GM21381 (cell line): Measurements from ENCODE around the gene EWSR1.
"Not testable (repeated sequence)": the region's sequence is repeated elsewhere in the genome, so short reads cannot be mapped to it uniquely, and the experiment has no call there.

Source experiments
- ATAC-seq: cut with Tn5 transposase; IDR thresholded peaks from one replicate; pipeline ENCODE4 v1.9.1; 2021; ENCODE audit warnings: mild to moderate bottlenecking, moderate library complexity; ENCODE audit not compliant: unreplicated experiment

The EWSR1 gene

DNA sequence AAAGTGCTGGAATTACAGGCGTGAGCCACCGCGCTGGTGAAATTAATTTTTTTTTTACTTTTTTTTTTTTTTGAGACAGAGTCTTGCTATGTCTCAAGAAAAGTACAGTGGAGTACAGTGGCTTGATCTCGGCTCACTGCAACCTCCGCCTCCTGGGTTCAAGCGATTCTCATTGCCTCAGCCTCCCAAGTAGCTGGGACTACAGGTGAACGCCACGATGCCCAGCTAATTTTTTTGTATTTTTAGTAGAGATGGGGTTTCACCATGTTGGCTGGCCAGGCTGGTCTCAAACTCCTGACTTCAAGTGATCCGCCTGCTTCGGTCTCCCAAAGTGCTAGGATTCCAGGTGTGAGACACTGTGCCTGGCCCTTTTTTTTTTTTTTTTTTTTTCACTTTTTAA lies 20.2 kb upstream of the EWSR1 start:
- ATAC-seq: not testable (repeated sequence)

DNA sequence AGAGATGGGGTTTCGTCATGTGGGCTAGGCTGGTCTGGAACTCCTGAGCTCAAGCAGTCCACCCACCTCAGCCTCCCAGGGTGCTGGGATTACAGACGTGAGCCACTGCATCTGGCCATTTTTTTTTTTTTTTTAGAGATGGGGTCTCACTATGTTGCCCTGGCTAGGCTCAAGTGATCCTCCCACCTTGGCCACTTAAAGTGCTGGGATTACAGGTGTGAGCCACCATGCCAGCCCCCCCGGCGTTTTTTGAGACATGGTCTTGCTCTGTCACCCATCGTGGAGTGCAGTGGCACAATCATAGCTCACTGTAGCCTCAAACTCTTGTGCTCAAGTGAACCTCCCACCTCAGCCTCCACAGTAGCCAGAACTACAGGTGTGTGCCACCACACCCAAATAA lies 16.8 kb upstream of the EWSR1 start:
- ATAC-seq: no peak

DNA sequence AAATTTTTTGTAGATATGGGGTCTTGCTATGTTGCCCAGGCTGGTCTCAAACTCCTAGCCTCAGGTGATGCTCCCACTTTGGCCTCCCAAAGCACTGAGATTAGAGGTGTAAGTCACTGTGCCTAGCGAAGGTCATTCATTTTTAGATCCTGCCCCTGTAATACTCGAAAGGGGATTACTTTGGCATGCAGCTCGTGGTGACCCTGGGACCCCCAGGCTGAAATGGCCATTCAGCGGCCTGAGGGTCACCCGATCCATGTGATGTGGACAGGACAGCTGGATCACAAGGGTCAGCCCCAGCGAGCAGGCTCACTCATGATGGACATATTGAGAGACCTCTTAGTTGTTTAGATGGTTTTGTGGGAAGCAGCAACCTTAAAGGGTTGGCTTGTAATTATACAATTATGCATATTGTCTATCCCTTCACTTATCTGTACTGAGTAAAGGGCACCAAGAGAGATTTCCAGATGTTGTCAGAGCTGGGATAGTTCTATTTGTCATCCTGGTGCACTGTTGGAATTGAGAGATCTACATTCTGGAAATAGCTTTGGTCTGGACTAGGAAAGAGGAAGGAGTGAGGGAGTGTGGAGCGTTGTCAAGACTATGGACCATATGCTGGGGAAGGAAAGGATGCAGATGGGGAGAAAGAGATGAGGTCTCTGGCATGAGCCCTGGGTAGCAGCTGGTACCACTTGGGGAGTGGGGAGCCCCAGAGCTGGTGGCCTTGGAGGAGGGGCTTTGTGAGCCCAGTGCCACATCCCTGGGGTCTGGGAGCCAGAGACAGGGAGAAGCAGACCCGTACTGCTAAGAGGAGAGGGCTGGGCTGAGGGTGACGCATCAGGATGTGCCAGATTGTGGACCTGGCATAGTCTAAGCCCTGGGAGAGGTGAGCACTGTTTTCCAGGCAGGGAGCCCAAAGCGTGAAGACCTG lies 15.8 kb upstream of the EWSR1 start:
- no peak for ATAC-seq

DNA sequence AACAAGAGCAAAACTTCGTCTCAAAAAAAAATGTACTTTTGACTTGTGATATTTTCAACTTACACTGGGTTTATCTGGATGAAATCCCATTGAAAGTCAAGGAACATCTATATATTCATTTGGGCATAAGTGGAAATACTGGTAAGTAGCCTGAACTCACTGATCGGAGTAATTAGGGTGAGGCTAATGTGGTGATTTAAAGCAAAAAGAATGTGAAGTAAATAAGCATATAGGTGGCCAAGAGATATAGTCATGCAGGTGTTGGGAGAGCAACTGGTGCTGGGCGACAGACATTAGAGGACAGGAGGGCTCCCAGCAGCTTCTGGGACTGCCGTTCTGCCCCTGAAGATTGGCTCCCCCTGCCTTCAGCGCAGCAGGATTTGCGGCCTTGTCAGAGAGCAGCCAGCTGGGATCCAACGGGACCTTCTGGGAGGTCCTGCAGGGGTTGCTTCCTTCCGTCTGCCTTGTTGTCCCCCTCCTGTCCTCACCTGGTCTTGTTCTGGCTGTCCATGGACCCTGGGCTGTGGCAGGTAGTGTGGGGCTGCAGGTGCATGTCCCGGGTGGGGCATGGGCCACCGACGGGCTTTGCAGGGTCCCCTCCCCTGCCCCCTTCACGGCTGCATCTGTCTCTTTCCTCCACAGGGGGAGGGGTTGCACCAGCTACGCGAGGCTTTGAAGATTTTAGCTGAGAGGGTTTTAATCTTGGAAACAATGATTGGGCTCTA lies 14.3 kb upstream of the EWSR1 start:
- ATAC-seq: no peak

DNA sequence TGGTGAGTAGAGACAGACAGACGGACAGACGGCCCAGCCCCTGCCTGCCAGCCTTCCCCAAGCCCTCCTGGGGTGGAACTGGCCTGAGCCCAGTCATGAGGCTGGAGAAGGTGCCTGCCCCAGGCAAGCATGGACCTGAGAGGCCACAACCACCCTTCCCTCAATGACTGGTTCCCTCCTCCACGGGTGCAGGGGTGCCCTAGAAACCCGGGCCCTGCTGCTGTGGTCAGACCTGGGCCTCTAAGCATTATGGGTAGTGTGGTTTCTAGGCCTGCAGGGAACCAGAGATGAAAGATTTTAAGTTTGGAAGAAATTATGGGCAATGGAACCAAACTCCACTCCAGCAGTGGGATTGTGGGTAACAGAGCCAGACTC lies 13.8 kb upstream of the EWSR1 start:
- ATAC-seq: no peak

DNA sequence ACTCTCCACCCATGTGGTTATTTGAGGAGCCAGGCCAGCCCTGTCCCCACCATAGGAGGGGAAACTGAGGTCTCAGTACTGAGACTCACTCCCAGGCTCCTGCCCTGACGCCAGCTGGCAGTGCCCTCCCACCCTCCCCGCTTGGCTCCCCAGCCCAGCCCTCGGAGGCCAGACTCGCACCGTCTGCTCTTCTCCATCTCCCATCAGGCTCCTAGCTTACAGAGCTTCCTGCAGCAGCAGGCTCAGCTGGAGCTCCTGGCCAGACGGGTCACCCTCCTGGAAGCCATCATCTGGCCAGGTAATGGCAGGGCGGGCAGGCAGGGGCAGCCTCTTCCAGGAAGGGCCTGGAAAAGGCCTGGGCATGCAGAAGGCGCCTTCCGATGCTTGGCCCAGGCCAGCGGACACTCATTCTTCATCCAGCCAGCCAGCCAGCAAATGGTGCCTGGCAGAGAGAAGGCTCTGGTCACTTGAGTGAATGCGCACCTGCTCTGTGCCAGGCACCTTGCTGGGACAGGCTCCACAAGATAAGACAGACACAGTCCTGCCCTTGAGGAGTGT lies 12.9 kb upstream of the EWSR1 start:
- no peak for ATAC-seq

DNA sequence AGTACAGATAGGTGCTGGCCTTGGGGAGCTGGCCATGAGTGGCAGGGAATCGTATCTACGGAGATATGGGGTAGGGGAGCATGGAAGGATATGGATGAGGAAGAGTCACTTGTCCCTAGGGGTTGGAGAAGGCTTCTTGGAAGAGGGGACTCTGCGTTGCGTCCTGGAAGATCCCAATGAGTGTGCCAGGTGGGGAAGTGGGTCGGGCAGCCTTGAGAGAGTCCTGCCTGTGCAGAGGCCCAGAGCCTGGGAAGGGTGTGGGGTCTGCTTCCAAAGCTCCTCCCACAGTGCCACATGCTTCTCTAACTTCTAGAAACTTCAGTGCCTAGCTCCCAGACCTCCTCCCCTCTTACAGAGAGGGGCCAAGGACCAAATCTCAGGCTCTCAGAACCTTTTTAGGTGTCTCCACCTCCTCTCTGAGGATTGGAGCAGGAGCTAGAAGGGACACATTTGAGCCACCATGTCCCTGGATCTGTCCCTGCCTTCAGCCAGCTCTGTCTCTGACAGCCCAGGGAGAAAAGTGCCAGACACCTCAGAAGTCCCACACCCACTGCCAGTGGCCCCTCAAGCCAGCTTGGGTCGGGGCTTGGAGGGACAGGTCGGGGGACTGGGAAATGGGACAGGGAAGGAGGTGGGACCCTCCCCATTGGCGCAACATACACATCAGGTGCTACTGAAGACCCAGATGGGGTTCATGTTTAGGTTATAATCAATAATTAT lies 11.3 kb upstream of the EWSR1 start:
- no peak for ATAC-seq

DNA sequence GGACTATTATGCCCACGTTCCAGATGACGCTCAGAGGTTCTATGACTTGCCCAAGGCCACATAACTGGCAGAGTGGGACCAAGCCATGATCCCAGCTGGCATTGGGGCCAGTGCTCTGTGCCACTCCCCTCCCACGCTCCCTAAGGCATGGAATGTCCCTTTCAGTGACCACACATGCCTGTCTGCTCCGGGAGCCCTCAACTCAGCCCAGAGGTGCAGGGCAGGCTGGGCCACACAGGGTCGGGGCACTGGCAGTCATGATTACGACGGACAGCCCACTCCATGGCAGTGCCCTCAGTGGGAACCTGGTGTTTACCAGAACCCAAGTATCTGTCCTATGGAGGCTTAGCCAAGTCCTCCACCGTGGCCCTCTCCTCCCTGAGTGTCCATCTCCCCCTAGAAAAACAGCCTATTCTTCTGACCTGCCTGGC lies 10.3 kb upstream of the EWSR1 start:
- no peak for ATAC-seq

DNA sequence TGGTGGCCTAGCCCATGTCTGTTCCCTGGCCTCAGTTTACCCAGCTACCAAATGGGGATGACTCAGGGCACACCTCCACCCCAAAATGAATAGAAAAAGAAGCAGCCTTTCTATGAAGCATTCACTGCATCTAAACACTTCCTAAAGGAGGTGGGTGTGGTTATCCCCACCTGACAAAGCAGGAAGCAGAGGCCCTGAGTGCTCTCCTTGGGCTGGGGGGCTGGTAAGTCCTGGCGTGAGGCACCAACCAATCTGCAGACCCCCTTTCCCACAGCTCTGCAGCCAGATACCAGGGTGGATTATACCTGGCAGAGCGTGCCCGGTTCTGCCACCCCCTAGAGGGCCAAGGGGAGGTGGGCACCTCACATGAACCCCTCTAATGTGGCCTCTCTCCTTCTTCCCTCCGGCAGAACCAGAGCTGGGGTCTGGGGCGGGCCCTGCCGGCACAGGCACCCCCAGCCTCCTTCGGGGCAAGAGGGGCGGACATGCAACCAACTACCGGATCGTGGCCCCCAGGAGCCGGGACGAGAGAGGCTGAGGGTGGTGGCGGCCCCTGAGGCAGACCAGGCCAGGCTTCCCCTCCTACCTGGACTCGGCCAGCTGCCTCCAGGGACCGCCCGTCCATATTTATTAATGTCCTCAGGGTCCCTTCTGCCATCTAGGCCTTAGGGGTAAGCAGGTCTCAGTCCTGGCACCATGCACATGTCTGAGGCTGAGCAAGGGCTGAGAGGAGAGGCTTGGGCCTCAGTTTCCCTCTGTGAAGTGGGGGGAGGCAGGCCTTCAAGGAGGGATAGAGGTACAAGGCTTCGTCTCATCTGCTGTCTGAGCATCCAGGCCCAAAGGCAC lies 9.4 kb upstream of the EWSR1 start:
- no peak for ATAC-seq

DNA sequence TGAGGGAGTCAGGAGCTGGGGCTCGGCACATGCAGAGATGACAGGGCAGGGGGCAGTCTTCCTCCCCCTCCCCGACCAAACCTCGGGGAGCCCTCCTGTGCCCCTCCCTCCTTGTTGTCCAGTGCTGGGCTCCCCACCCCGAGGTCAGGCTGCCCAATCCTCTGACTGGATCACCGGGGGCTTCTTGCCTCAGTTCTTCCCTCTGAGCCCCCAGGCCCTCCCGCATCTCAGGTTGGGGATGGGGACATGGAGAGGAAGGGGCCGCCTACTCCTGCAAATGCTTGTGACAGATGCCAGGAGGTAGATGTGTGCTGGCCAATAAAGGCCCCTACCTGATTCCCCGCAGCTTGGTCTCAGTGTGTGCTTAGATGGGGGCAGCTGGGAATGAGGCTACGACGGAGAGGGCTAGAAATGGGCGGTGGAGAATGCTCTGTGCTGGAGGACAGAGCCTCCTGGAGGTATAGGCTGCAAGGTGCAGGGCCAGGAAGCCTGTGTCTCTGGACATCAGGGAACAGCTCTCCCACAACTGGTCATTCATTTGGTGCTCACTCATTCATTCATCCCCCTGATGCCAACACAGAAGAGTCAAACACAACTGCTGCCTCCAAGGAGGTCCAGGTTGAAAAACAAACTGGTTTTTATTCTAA lies 8.7 kb upstream of the EWSR1 start:
- ATAC-seq: no peak

DNA sequence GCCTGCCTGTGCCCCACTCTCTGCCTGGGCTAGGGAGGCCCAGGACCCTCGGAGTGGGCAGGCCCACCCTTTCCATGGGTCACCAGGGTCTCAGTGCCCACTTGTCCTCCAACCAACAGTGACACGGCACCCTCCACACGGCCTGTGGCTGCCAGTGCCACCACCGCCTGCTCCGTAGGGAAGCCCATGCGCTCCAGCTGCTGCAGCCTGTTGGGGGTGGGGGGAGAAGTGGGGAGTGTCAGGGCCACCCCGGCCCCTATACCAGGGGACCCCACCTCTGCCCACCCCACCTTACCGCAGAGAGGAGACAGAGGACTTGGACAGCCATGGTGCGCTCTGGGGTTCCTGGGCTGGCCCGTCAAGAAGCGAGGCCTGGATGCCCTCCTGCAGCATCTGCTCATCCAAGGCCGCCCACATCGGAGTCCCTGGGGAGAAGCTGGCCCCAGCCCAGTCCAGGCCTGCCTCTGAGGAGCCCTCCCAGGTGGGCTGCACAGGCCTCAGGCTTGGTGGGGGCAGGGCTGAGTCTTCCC lies 8.0 kb upstream of the EWSR1 start:
- ATAC-seq: no peak

DNA sequence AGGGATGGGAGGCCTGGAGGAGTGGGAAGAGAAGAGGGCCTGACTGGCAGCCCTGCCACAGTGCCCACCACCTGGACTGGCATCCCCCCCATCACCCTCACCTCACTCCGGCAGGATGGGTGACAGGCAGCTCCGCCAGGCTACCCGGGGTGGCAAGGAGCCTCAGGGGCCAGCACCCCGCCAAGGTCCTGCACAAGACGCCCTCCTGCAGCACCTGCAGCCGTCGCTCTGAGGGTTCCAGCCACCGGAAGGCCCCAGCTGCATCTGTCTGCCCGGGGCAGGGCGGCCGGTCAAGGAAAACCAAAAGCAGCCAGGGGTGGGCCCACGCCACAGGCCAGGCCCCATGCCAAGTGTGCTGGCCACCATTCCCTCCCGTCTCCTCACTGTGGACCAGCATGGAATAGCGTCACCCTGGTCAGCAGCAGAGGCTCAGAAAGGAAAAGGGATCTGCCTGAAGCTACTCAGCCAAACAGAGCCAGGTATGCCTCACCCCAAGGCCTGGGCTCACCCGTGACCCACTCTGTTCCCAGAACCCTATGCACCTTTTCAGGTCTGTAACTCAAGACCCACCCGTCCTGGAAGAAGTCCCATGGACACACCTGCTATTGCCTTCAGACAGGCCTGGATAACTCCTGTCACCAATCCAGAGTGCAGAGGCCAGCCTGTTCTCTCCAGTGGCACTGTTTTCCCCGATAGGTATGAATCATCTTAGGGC lies 7.3 kb upstream of the EWSR1 start:
- no peak for ATAC-seq

DNA sequence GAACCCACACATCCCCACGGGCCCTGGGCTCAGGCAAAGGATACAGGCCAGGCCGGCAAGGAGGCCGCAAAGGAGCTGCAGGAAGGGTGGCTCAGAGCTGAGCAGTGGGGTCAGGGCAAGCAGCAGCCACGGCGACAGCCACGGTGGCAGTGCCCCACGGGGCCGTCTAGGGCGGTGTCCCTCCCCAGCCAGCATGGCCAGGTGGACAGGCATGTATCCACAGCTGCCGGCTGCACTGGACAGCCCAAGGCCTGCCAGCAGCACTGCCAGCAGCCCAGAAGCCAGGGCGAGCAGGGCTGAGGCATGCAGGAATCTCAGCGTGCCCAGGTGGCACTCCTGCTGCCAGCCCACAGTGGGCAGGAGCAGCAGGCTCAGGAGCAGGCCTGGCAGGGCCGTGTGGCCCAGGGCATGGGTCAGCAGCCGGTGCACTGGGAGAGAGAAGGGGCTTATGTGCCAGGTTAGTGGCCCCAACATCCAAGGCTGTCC lies 4.2 kb upstream of the EWSR1 start:
- ATAC-seq: no peak

DNA sequence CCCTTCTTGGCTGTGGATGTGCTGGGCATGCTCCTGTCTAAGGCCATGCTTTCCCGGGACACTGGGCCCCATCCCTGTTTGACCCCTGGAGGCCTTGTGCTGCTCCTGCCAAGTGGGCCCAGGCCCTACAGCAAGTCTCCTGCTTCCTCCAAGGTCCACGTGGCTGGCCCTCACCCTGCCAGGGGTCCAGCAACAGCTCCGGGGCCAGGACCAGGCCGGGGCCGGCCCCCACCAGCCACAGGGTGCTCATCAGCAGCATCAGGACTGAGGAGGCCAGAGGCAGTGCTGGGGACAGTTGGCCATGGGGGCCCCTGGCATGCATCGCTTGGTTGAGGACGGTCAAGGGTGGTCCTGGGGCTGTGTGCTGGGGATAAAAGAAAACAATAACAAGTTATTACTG lies 2.8 kb upstream of the EWSR1 start:
- no peak for ATAC-seq

DNA sequence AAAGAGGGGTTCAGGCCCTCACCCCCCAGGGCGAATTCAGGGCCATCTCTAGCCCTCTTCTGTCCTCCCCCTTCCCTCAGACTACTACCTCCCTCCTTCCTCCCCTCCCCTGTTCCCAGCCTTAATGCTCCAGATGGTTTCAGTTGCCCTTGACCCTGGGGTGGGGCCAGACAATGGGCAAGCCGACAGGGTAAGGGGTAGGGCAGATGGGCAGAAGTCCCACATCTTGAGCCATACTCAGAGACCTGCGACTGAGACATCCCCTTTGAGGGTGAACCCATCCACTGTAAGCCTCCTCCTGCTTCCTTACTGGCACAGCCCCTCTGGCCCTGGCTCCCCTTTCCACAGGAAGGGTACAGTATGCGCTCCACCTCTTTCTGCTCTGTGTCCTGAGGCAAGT lies 2.1 kb upstream of the EWSR1 start:
- no peak for ATAC-seq

DNA sequence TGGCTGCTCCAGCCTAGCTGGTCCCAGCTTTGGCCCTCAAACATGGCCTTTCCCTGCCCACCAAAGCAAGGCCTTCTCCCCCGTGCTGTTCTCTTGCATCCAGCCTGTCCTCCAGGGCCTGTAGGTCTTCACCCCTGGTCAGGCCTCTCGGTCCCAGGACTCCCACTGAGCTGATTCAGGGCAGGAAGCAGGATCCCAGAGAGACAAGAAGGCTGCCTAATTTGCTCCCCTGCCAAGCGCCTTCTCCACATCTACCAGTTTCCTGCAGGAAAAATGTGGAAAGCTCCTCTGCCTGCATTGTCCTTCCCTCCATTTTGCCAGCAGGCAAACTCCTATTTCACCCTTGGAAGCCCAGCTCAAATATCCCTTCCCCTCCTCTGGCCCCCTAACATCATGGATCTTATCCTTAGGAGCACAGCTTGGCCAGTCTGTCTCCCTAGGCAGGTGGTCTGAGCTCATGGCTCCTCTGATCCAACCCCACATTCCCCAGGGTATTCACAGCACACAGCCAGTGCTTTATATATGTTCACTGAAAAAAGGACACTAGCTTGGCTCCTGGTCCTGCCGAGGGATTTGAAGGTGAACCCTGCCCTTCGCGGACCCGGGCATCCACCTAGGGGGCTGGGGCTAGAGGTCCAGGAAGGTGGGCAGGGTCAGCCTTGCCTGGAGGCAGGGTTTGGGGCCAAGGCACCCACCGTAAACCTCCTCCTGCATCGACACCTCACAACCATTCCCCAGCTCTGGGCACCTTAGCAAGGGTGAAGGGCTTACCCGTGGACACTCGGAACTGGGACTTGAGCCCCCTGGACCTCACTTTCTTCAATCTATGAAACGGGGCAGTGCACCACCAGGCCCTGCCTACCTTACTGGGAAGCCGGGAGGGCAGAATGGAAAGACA lies 1.3 kb upstream of the EWSR1 start:
- ATAC-seq: no peak

DNA sequence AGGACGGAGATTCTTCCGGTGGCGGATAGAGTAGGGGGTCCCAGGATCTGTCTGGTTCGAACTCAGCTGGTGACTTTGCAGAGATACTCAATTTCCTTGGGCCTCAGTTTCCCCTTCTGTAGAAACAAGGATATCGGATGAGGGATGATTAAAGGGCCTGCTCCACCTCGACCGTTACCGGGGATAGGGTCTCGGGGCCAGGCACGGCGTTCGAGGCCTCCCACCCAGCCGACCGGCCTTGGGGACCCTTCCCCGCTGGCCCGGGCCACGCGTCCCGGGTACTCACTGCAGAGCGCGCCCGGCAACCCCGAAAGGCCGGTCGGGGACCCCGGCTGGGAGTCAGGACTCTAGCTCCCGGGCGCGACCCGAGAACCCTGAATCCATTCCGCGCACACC lies 608 bp upstream of the EWSR1 start:
- no peak for ATAC-seq
